GM18951 (cell line): Measurements from ENCODE around the gene VEPH1.
"Not testable (repeated sequence)": the region's sequence is repeated elsewhere in the genome, so short reads cannot be mapped to it uniquely, and the experiment has no call there.

Source experiments
- POLR2A ChIP-seq: IDR thresholded peaks from 4 replicates; pipeline ENCODE4 v1.6.1; 2011; ENCODE audit warnings: mild to moderate bottlenecking; ENCODE audit not compliant: insufficient read length, insufficient read depth; ENCODE audit errors: extremely low read depth
- in situ Hi-C: fragments of 300-500 bp; cut with MboI; formaldehyde crosslinking; loops from one replicate; pipeline ENCODE4 v1.12.0; 2022; ENCODE audit warnings: low sequenced_read_pairs, mixed read lengths, inconsistent platforms; ENCODE audit not compliant: unreplicated experiment

Gene VEPH1

DNA sequence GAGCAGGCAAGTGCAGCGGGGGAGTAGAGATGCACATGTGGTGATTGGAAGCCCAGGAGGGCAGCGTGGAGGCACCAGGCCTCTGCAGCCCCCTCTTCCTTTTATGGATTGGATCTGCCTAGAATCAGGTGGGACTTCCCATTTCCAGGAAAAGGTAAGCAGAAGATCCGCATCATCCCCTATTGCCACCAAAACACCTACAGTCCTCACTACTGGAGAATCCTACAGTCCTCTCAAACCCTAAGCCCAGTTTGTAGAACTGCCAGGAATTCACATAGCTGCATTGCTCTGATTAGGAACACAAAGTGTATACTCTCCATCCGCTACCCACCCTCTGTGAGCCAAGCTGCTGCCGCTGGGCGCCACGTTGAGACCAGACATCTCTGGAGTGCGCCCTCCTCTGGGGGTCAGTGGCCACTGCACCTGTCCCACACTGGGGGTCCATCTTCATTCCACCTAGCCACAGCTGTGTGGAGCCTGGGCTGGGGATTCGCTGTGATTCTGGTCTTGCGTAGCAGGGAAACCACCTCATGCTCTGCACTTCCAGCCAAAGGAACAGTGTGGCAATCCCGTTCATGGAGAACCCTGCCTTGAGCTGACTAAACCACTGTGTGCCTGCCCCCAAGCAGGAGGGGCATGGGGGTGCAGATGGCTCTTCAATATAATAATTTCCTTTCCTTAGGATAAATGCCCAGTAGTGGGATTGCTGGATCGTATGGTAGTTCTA is 155.5 kb downstream of the VEPH1 start:
- TF ChIP-seq POLR2A, result no peak
- in situ Hi-C loops, result no loop called here

DNA sequence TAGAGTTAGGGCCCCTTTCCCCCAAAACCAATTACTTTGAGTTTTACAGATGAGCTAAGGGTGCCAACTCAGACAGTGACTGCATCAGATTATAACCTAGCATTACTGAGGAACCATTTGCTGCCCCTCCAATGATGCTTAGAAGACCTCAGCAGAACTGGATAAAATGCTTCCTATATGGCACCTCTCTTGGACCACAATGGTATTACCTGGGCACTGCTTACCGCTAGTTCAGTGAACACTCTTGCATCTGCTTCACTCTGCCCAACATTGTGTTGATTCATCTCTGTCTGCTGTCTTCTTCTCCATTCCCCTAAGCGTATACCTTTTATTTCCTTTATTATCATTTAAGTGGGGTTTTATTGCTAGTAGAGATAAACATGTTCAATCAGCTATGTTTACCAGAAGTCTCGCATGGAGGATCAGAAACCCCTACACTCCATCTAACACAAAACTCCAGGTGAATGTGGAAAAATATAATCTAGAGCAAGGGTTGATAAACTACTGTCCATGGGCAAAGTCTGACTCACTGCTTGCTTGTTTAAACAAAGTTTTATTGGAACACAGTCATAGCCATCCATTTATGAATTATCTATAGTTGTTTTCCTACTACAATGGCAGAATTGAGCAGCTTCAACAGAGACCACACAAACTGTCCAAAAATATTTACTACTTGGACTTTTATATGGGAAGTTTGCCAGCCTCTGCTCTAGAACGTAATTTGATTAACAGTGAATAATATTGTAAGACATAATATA is 166.8 kb downstream of the VEPH1 start:
- in situ Hi-C loops, result no loop called here
- no peak for TF ChIP-seq POLR2A

DNA sequence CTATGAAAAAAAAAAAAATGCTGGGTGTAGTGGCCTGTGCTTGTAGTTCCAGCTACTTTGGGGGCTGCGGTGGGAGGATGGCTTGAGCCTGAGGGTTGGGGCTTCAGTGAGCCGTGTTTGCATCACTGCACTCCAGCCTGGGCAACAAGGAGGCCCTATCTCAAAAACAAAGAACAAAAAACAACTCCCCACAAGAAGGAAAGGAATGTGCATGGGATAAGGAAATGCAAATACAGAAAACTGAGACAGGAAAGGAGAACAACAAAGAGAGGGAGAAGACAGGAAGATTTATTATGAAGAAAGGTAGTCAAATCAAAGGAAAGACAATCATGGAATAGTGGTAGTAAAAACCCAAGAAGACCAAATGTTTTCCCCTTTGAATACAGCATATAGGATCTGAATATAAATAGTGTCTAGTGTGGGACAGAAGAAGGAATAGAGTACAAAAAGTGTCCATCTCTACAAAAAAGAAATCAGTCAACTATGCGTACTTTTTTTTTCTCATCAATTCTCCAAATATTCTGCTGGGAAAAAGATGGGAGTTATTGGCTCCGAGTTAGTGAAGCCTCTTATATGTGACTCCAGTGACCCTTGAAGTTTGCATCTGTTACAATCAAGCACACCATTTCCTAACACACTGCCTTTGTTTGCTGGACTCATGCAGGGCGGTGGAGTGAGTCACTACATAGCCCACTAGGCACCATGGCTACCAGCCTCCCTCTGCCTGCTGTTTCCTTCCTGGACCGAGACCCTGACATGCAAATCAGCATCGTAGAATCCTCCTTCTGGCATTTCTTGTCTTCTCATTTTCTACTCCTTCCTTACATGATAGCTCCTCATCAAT is 167.8 kb downstream of the VEPH1 start:
- in situ Hi-C loops, result no loop called here

DNA sequence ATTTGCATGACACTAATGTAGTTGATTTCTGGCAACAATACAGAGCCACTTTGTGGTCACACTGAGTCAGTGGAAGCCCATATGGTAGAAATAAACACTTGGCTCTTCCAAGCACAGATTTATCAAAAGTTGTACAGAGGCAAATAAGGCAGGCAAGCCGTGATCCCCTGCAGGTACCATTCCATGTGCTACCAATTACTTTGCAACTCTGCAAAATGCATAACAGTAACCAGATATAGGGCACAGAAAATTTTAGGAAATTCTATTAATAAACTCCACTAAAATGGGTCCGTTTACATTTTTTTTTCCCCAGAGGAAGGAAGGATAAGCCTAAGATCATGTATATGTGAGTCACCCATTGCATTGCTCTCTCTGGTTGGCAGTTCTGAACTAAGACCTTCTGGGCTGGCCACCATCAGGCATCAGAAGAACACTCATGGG is 169.6 kb downstream of the VEPH1 start:
- in situ Hi-C loops, result no loop called here
- no peak for TF ChIP-seq POLR2A

More for the DNA sequence above, 167.8 kb downstream of the VEPH1 start:
- no peak for TF ChIP-seq POLR2A

DNA sequence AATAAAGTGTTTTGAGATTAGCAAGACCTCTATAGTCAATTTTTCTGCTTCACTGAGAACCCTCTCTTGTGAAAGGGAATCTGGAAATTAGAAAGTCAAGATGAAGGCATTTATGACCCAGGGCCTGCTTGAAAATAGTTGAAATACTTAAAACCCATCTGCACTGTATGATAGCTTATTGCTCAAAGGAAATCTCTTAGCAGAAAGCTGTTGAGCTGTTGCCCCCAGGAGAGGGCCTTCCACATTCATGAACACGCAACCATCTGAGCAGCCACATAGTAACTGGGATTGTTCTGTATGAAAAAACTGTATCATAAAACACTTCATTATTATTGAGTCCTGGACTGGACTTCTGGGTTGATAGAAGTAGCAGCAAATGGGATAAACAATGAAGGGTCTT is 173.0 kb downstream of the VEPH1 start:
- in situ Hi-C loops, result no loop called here
- no peak for TF ChIP-seq POLR2A

DNA sequence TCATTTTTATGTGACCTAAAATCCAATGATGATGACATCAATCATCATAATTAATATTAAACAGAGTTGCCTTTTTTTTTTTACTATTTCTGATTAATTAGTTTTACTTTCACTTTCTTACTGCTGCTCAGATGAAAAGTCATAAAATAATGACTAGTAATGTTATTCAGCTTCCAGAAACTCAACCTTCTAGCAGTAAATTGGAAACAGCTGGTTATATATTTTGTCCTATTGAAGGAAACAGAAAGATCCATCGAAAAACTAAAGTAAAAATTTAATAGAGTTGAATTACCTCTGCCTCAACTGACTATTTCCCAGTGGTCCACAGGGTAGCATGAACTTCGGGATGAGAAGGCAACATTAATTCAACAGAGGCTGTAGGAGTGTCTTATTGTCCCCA is 173.7 kb downstream of the VEPH1 start:
- in situ Hi-C loops, result no loop called here
- TF ChIP-seq POLR2A, result no peak

DNA sequence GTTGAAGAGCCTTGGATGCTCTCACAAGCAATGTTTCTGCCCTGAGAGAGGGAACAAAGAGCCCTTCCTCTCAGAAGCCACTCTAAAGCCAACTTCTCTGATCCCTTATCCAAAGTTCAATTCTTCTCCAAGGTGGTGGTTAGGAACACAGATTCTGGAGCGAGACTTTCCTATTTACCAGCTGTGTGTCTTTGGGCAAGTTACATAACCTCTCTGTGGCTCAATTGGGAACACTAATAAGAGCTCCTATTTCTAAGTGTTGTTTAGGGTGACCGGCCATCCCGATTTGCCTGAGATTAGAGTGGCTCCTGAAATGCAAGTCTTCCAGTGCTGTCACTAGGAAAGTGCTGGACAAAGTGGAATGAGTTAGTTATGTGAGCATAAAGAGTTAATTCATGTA is 175.4 kb downstream of the VEPH1 start:
- in situ Hi-C loops, result no loop called here
- TF ChIP-seq POLR2A, result no peak

DNA sequence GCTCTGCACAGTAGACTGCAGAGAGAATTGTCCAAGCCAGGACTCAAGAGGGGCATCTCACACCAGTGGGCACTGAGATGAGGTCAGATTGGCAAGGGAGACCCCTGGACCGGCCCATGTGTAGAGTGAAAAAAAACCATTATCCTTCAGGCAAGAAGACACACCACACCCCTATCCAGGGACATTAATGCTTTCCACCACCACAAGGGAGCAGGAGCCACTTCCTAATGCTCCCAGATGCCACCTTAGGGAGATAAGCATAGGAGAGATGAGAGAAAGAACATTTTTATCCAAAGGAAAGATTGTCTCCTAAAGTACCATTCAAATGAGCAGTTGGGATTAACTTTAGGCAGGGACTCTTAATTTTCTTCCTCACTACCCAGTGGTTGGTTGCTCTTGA is 176.2 kb downstream of the VEPH1 start:
- no peak for TF ChIP-seq POLR2A
- in situ Hi-C loops, result no loop called here

DNA sequence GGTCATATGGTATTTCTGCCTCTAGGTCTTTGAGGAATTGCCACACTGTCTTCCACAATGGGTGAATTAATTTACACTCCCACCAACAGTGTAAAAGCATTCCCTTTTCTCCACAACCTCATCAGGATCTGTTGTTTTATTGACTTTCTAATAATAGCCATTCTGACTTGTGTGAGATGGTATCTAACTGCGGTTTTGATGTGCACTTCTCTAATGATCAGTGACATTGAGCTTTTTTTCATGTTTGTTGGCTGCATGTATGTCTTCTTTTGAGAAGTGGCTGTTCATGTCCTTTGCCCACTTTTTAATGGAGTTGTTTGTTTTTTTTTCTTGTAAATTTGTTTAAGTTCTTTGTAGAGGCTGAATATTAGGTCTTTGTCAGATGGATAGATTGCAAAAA is 178.3 kb downstream of the VEPH1 start:
- in situ Hi-C loops, result not testable (repeated sequence)

DNA sequence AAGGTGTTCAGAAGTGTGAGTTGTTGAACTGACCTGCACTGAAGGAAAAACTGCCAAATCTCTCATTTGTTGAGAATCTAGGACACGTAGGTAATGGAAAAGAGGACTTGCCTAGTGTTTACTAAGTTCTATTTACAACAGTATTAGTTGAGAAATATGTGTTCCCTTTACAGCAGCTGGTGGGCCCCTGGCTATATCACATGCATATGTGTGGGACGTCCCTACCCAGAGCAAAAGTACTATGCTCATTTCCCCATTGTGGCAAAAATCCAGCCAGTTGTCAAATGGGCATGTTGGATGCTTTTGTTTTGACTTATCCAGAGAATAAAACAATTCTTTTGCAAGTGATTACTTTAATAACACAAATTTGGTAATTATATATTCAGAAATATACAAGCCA is 179.9 kb downstream of the VEPH1 start:
- in situ Hi-C loops, result no loop called here
- no peak for TF ChIP-seq POLR2A

DNA sequence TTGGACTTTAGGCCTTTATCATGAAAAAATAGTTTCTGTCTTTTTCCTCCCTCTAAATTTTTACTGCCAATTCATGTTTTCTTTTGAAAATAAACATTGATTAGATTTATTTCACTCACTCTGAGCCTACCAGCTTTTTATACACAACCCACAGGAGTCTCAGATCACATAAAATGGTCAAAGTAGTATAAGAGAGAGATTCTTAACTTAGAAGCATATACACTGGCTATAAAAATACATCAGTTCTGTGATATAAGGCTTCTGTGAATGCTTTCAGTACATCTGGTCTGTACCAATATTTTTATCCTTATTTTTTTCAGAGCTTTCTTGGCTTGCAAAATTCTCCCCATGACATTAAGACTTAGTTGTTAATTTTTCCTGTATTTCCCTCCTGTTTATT is 183.5 kb downstream of the VEPH1 start:
- in situ Hi-C loops, result no loop called here
- TF ChIP-seq POLR2A, result no peak

DNA sequence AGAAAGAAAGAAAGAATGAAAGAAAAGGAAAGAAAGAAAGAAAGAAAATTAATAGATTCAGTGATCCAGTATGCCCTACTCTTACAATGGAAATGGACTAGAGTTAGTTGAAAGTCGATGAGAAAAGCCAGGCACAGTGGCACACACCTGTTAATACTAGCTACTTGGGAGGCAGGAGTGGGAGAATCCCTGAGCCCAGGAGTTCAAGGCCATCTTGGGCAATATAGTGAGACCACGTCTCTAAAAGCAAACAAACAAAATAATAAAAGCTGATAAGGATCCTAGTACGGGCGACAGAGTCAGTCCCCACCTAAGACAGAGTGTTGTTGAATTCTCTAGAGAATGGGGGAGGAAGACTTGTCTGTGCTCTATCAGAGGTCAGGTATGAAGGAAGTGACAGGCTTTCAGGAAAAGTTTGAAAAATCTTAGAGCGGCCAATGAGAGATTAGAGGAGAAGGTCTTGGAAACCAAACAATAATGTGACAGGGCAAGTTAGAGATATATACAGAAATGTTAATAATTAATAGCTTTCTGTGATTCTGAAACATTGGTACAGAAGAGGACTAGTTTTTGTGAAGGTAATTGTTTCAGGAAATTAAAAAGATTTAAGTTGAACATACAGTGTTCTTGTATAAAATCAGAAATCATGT is 184.5 kb downstream of the VEPH1 start:
- TF ChIP-seq POLR2A, result no peak
- in situ Hi-C loops, result no loop called here

DNA sequence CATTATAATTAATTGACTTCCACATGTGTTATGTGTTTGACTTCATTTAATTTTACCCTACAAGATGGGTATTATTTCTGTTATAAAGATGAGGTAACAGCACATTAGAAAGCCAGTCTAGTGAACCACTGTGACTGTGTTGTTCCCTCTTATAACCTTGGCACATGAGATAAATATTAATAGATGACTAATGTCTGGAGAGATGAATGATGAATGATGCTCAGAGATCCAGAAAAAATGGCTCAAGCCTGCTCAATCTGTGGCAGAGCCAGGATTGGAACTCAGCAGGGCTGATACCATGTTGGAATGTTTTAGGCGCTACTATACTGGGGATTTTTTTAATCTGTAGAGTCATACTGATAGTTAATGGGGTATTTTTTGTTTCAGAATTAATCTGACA is 185.3 kb downstream of the VEPH1 start:
- in situ Hi-C loops, result no loop called here

DNA sequence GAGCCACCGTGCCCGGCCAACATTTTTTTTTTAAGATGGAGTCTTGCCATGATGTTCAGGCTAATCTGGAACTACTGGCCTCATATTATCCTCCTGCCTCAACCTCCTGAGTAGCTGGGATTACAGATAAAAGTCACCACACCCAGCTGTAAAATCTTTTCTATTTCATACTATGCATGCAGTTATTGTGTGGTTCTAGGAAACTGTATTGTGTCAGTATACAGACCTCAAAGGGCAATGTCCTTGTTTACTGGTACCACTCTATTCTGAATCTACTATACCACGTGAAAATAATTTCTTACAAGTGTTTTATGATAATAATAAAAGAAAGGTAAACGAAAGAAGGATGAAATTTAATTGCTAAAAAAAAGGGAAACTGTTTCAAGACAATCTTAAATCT is 190.0 kb downstream of the VEPH1 start:
- no peak for TF ChIP-seq POLR2A
- in situ Hi-C loops, result no loop called here

More for the DNA sequence above, 185.3 kb downstream of the VEPH1 start:
- no peak for TF ChIP-seq POLR2A
